B cell (primary cell): Measurements from ENCODE around the gene ZNF608. TPM values are rescaled to one million over a fixed set of nuclear protein-coding genes. Genes with fewer than 3 reads are reported as not detected.

Experiments used
- ATAC-seq: fragments of 200-7000 bp; cut with Tn5 transposase; one replicate; pipeline ENCODE4 v1.10.0; 2021; ENCODE audit warnings: low read depth, mild to moderate bottlenecking, moderate number of reproducible peaks, moderate library complexity
- CTCF ChIA-PET: fragments of 350-600 bp; sonication (Branson Sonifier 250); formaldehyde crosslinking; loops from one replicate; lab custom pipeline; 2021; ENCODE audit warnings: antibody characterized with exemption, inconsistent platforms; lab: Charles Lee
- POLR2A ChIA-PET: fragments of 350-600 bp; sonication (Branson Sonifier 250); formaldehyde crosslinking; loops from one replicate; lab custom pipeline; 2021; ENCODE audit warnings: antibody characterized with exemption; lab: Charles Lee
- DNase-seq: peaks from one replicate; pipeline ENCODE4 v3.0.0; 2013
- H2AFZ ChIP-seq: 2 replicates; pipeline ENCODE4 v1.6.1; 2012; ENCODE audit warnings: mild to moderate bottlenecking, low read depth, low read length; ENCODE audit not compliant: insufficient read depth, poor library complexity, severe bottlenecking
- H3K27ac ChIP-seq, 2 donors: 1 replicate in 1 of 2; 2 replicates in 1 of 2; pipeline ENCODE4 v1.5.1; 2012 to 2013; ENCODE audit warnings: low read length in 2 of 2, mild to moderate bottlenecking in 2 of 2, moderate library complexity in 1 of 2
- H3K27me3 ChIP-seq, 4 experiments: fragments of 200-600 bp in 1 of 4; sonication (generic) in 1 of 4; replicated peaks in 1 of 4; 1 replicate in 2 of 4; 2 replicates in 2 of 4; pipeline versions ENCODE4 v1.6.1 to v1.7.0; 2013 to 2016; ENCODE audit warnings: low read length in 3 of 4, mild to moderate bottlenecking in 2 of 4, mixed read lengths in 1 of 4, moderate library complexity in 1 of 4; ENCODE audit not compliant: insufficient read depth in 4 of 4, control insufficient read depth in 3 of 4; ENCODE audit errors: control extremely low read depth in 1 of 4
- H3K36me3 ChIP-seq, 2 experiments: replicated peaks in 1 of 2; 1 replicate in 1 of 2; 2 replicates in 1 of 2; pipeline versions ENCODE4 v1.6.1 to v1.7.1; 2013; ENCODE audit warnings: low read length in 1 of 2; ENCODE audit not compliant: insufficient read depth in 2 of 2, control insufficient read depth in 1 of 2; ENCODE audit errors: control extremely low read depth in 1 of 2, extremely low read depth in 1 of 2
- H3K4me1 ChIP-seq, 2 donors: fragments of 200-600 bp in 1 of 2; sonication (generic) in 1 of 2; 1 replicate in 1 of 2; 2 replicates in 1 of 2; pipeline versions ENCODE4 v1.5.1 to v1.6.1; 2013 to 2017; ENCODE audit warnings: low read length in 2 of 2; ENCODE audit not compliant: control insufficient read depth in 2 of 2, insufficient read depth in 2 of 2
- H3K4me2 ChIP-seq: replicated peaks from 2 replicates; pipeline ENCODE3; 2012; ENCODE audit warnings: mild to moderate bottlenecking, low read depth, low read length; ENCODE audit not compliant: poor library complexity, severe bottlenecking
- H3K4me3 ChIP-seq, 5 experiments: fragments of 200-600 bp in 1 of 5; sonication (generic) in 1 of 5; 1 replicate in 3 of 5; 2 replicates in 2 of 5; pipeline versions ENCODE4 v1.5.1 to v1.7.0; 2011 to 2016; ENCODE audit warnings: low read length in 4 of 5, mild to moderate bottlenecking in 4 of 5, low read depth in 2 of 5, control low read depth in 1 of 5, moderate library complexity in 1 of 5; ENCODE audit not compliant: insufficient read depth in 1 of 5; ENCODE audit errors: control extremely low read depth in 1 of 5, extremely low read depth in 1 of 5
- H3K79me2 ChIP-seq: fragments of 200-600 bp; sonication (generic); one replicate; pipeline ENCODE4 v1.6.0; 2016; ENCODE audit warnings: low read length; ENCODE audit not compliant: control insufficient read depth, insufficient read depth
- H3K9ac ChIP-seq: fragments of 200-600 bp; sonication (generic); 2 replicates; pipeline ENCODE4 v1.6.1; 2017; ENCODE audit warnings: mild to moderate bottlenecking, low read length, moderate library complexity
- H3K9me3 ChIP-seq, 3 donors: one replicate each; pipeline versions ENCODE4 v1.6.1 to v1.7.1; 2013; ENCODE audit warnings: low read length in 2 of 3; ENCODE audit not compliant: control insufficient read depth in 2 of 3, insufficient read depth in 1 of 3; ENCODE audit errors: control extremely low read depth in 1 of 3
- H4K20me1 ChIP-seq: 2 replicates; pipeline ENCODE4 v1.6.0; 2012; ENCODE audit warnings: mild to moderate bottlenecking, low read length; ENCODE audit not compliant: insufficient read depth, control insufficient read depth, poor library complexity, severe bottlenecking
- H3K27ac Mint-ChIP-seq: one replicate; pipeline ENCODE4 v1.8.0; 2021; ENCODE audit warnings: mixed read lengths
- H3K27me3 Mint-ChIP-seq: one replicate; pipeline ENCODE4 v1.8.0; 2021; ENCODE audit warnings: mixed read lengths
- H3K4me1 Mint-ChIP-seq: one replicate; pipeline ENCODE4 v1.8.0; 2021; ENCODE audit warnings: mixed read lengths
- H3K4me3 Mint-ChIP-seq: one replicate; pipeline ENCODE4 v1.8.0; 2021; ENCODE audit warnings: mixed read lengths
- H3K9me3 Mint-ChIP-seq: one replicate; pipeline ENCODE4 v1.8.0; 2022; ENCODE audit warnings: mixed read lengths; ENCODE audit not compliant: insufficient read depth
- CTCF ChIP-seq: fragments of 200-600 bp; IDR thresholded peaks from one replicate; pipeline ENCODE4 v1.8.0; 2022; ENCODE audit warnings: antibody characterized with exemption, mild to moderate bottlenecking
- EZH2 ChIP-seq: IDR thresholded peaks from 2 replicates; pipeline ENCODE4 v1.6.1; 2012; ENCODE audit warnings: borderline replicate concordance, low read depth, mild to moderate bottlenecking, moderate library complexity, low read length; ENCODE audit not compliant: insufficient read depth, poor library complexity, severe bottlenecking
- WGBS: methylation state at CpG from one replicate; pipeline ENCODE4 v1.1.5; 2013; ENCODE audit warnings: missing lambda C conversion rate; ENCODE audit not compliant: insufficient coverage; 5-methylcytosine and 5-hydroxymethylcytosine counted together
- intact Hi-C: fragments of 100-400 bp; cut with micrococcal nuclease; formaldehyde crosslinking; loops from one replicate; pipeline ENCODE4 v1.10.0; 2022
- polyA plus RNA-seq: library from polyadenylated mRNA; depleted of rRNA; stranded (reverse); fragments of >200 nt; gene quantifications from 2 replicates; pipeline ENCODE4 v1.2.3, GENCODE V29; 2012
- total RNA-seq, 2 donors: library from RNA; stranded (reverse); fragments of 120-200 nt in 1 of 2; gene quantifications; 1 replicate in 1 of 2; 2 replicates in 1 of 2; pipeline versions ENCODE4 v1.2.3 to v1.2.4, GENCODE V29; 2013 to 2022

The ZNF608 gene
- total and polyA plus RNA-seq, 2 donors (not counting 1 experiment from before 2014, with no cell fraction given): 8.5 to 17.4 TPM

GRCh38 chr5:124783285-124783684 is 36.8 kb upstream of the ZNF608 start:
- POLR2A ChIA-PET: interaction anchor here (0.6 to 0.7 kb wide), 2 partner anchors 21 to 309 kb away, joined by 4 to 6 read pairs; no protein-coding TSS in a partner anchor
- Histone ChIP-seq H3K4me1 (no peaks in the 10 kb centered on the region), H4K20me1 (no peaks in the 10 kb centered on the region), H3K4me2 (no peak overlapping the region), H2AFZ (no peak overlapping the region), H3K9me3 (peaks cover 0 to 3% (median 0%) of the 10 kb centered on the region in 3 donors), H3K27me3 (no peaks in the 10 kb centered on the region), H3K27ac (no peak overlapping the region), H3K79me2 (no peaks in the 10 kb centered on the region), H3K36me3 (no peaks in the 10 kb centered on the region), H3K4me3 (no peak overlapping the region), H3K9ac (no peak overlapping the region)
- intact Hi-C loops: no loop called here
- Mint-ChIP-seq H3K27me3 (no peaks in the 10 kb centered on the region), H3K9me3 (peaks cover 6% of the 10 kb centered on the region), H3K4me3 (no peak overlapping the region), H3K4me1 (peaks cover 2% of the 10 kb centered on the region), H3K27ac (no peak overlapping the region)
- WGBS: 78% methylated on average over 1 of the region's 3 CpGs
- ATAC-seq: no peak
- CTCF ChIA-PET: no interaction called here
- DNase-seq: no peak
- no peak for TF ChIP-seq CTCF
- TF ChIP-seq EZH2: no peak

DNA sequence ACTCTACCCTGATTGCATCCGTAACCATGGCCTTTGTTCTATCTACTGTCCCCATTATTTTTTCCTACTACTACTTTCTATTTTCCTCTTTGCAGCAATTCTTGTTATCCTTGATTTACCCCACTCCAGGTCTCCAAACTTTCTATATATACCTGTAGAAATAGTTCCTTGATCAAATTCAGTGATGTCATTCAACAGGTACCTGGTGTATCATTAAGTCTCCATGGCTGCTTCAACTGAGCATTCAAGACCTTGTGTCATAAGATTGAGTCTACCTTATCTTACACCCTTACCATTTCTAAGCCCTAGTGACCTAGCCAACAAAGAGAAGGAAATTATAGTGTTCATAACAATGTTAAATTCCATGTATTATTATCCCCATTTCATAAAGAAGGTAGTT is 35.8 kb upstream of the ZNF608 start:
- ChIA-PET POLR2A (no interaction called here), CTCF (no interaction called here)
- intact Hi-C loops: no loop called here
- Histone ChIP-seq H3K9ac (no peak overlapping the region), H3K4me2 (no peak overlapping the region), H3K79me2 (no peaks in the 10 kb centered on the region), H4K20me1 (no peaks in the 10 kb centered on the region), H3K4me1 (no peaks in the 10 kb centered on the region), H2AFZ (no peak overlapping the region), H3K36me3 (no peaks in the 10 kb centered on the region), H3K9me3 (peaks cover 0 to 3% (median 0%) of the 10 kb centered on the region in 3 donors), H3K27ac (no peak overlapping the region), H3K4me3 (no peak overlapping the region), H3K27me3 (no peaks in the 10 kb centered on the region)
- Mint-ChIP-seq H3K27ac (no peak overlapping the region), H3K27me3 (no peaks in the 10 kb centered on the region), H3K4me1 (peaks cover 2% of the 10 kb centered on the region), H3K4me3 (no peak overlapping the region), H3K9me3 (peaks cover 6% of the 10 kb centered on the region)
- TF ChIP-seq CTCF: no peak
- TF ChIP-seq EZH2: no peak
- ATAC-seq (no peak), DNase-seq (no peak)
- 91% methylated on average over 1 of the region's 1 CpG for WGBS
